Ovary (tissue), 3 donors: ENCODE measurements around the gene TMEM131.

Experiments
- CTCF ChIP-seq, 3 donors: fragments of 450-650 bp in 2 of 3; fragments of 200-600 bp in 1 of 3; IDR thresholded peaks; one replicate each; pipeline versions ENCODE4 v1.5.1 to v1.8.0; 2016 to 2022; ENCODE audit warnings: antibody characterized with exemption in 3 of 3, mild to moderate bottlenecking in 1 of 3
- EP300 ChIP-seq: sonication (generic); formaldehyde crosslinking; IDR thresholded peaks from one replicate; pipeline ENCODE4 v1.6.1; 2017; ENCODE audit warnings: antibody characterized with exemption
- donor health status: DM: no; HTN: no; CAD: no.

- no peak for TF ChIP-seq CTCF (IDR thresholded peaks at IDR 0.05)
- no peak for TF ChIP-seq EP300
These were observed 9.8 kb downstream of the TMEM131 start for GRCh38 chr2:97985998-97986397.
